Glomerular visceral epithelial cell (primary cell): ENCODE data around the gene MICB.
"Not testable (repeated sequence)": the region's sequence is repeated elsewhere in the genome, so short reads cannot be mapped to it uniquely, and the experiment has no call there.

Experiments used
- DNase-seq: peaks from one replicate; pipeline ENCODE4 v3.0.0-alpha.2; 2016; ENCODE audit errors: extremely low spot score

The MICB gene

DNA sequence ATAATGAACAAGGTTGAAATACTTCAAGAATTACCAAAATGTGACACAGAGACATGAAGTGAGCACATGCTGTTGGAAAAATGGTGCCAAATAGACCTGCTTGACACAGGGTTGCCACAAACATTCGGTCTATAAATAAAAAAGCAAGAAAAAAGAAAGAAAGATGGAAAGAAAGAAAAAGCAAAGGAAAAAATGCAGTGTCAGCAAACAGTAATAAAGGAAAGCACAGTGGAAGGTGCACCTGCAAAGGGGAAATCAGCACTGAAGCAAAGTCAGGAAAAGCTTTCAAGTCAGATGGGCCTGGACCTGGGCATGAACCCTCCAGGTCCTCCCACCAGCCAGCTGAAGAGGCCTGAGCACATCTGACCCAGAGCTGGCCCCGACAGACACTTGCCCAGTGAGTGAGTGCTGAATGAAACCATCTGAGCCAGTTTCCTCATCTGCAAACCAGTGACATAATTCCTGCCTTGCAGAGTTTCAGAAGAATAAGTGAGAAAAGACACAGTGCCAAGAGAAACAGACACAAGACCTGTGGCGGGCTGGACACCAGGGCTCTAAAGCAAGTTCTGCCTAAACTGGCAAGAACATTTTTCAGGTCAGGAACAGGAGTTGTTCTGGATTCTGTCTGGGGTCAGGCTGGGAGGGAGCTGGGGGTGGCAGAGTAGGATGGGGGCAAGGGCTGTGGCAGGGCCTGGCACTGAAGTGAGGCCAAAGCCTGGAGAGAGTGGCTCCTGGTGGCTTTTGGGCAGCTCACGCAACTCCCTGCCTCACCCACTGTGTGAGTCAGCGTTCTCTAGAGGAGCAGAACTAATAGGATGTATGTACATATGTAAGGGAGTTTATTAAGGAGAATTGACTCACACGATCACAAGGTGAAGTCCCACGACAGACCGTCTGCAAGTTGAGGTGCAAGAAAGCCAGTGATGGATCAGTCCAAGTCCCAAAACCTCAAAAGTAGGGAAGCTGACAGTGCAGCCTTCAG, 23.9 kb upstream of the MICB start:
- peak; percentile 71 for DNase-seq

DNA sequence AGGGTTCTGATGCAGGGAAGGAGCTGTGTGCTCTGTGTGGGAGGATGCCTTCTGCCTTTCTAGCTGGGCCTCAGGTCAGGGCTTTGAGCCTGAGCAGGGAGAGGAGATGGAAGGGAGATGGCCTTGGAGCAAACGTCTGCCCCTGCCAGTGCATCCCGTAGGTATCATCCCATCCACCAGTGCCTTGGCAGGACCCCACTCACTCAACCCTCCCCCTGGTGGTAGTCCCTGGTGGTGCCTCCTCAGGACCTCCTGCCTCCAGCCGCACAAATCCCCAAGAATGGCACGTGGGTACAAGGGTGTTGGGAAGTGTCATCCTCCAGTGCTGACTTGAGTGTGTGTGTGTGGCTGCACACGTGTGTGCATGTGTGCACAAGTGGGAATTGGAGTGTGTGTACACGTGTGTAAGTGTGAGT, 23.1 kb upstream of the MICB start:
- no peak for DNase-seq

DNA sequence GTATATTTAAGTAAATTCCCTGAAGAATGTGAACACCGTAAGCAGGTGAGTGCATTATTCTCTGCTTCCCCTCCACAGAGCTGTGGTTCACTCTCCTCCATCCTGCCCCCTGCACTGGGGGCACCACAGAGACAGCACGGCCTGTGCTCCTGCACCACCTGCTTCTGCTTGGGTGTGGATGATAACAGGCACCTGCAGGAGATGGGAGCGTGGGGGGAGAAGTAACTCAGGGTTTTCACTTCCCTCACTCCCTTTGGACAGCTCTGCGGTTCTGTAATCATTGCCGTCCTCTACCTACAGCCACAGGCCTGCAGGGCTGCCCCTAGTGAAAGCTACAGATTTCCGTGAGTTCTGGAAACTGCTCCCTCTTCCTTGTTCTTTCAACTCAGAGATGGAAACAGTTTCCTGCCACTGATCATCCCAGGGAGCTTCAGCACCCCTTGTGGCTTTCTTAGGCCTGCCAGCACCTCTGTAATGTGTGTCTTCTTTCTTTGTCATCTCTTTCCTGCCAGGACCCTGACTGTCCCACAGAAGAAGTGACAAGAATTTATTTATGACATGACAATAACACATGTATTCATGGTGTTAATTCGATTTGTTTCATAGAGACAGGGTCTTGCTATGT, 21.3 kb upstream of the MICB start:
- no peak for DNase-seq

DNA sequence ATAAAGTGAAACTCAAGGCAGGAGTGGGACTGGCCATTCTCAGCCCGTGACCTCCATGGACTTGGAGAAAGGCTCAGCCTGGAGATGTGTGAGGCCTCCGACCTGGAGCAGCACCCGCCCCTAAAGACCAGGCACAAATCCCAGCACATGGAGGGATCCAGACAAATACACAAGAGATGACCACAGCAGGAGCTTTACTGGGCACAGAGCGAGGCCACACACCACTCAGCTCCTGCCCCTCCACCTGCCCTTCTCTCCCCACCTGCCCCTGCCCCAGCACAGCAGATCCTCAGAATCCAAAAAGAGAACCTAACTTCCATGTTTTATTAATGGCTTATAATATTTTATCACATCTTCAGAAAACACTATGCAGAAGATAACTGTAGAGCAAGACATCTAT, 20.4 kb upstream of the MICB start:
- DNase-seq: no peak

DNA sequence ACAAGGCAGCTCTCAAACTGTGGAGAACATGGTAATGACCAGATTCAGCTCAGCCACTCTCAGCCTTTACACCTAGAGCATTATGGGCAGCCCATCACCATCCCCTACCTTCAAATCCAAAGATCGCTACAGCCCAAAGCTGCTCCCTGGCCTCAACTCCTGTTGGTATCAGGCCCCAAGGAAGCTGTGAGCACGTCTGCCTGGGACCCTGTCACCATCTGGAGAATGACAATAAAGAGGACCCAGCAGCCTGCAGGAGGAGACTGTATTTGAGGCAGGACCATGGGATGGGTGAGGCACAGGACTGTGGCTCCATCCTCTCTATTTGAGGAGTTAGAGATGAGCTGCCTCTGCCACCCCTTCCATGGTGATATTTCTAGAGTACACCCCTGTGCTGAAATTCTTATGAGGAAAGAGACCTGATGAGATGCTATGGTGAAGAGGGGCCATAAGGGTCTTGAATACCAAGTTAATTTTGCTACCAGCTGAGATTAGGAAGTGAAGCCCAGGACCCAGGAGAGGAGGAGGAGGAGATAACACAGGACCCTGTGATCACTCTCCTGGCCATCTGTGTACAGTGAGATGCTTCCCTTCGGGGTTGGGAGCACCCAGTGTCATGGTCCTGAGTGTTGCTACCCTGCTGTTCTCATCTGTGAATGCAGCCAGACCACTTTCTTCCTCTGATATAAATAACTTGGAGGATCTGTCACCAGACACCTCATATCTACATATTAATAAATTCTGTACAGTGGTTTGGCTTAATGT, 19.6 kb upstream of the MICB start:
- DNase-seq: no peak

DNA sequence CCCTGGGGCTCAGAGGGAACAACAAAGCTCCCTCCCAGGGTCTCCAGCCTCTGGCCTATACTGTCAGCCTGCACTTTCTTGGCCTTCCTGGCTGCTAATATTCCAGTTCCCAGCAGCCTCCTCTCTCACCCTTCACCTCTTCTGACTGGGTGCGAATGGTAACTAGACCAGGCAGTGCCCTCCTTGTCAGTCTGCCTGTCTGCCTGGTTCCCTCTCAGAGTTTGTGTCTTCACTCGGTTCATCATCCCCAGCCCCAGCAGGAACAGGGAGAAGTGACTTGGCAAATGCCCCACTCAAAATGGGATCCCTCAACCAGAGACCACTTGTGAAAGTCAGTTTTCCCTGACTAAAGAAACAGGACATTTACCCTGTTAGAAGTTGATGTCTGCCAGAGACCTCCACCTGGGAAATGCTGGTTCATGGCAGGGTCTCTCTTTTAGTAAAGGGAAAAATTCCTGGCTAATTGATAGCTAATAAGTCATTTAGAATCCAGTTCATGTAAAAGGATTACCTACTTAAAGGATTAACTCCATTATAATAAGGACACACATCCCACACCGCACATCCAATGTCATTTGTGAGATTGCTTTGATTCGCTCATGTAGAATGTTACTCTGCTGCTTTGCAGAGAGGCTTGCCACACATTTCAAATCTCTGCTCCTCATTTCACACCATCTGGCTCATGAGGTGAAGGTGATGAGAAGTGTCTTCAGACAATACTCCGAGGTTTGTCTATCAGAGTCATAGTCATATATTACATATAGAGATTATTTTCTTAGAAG, 18.6 kb upstream of the MICB start:
- no peak for DNase-seq

DNA sequence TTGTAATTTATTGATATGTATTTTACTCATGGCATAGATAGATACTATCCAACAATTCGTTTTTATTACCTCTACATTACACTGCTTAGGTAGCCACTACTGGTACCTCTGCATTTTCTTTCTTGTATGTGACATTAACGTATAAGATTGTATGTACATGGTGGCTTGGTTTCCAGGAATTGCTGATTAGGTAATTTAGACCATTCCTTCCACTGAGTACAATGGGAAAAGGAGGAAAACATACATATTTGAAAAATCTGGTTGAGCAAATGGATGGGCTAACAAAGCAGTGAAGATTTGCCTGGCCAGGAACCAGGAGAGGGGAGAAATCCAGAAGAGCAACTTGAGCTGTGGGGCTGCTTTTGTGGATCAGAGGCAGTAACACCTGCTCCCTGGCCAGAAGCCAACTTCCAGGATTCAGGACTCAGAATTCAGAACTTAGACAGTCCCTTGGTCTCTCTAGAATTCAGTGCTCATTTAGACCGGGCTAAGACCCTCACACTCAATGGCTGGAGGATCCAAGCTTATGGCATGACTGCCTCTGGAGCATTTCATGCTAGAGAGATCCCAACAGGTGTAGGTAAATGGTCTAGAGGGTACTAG, 17.9 kb upstream of the MICB start:
- DNase-seq: no peak

DNA sequence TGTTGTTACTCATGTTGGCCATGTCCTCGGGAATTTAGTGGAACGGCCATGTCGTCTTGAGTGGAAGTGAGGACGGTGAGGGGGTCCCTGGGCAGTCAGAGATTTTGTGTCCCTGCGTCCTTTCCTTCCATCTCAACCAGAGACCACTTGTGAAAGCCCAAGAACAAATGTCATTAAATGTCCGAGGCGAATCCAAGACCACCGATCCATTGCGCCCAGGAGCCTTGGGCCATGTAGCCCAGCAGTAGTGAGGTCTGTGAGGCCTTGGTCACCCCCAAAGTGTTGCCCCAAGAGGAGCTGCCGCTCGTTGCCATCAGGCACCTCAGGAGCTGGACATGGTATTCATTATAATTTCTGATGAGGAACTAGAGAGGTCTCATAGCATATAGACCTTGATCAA, 17.4 kb upstream of the MICB start:
- DNase-seq: no peak

DNA sequence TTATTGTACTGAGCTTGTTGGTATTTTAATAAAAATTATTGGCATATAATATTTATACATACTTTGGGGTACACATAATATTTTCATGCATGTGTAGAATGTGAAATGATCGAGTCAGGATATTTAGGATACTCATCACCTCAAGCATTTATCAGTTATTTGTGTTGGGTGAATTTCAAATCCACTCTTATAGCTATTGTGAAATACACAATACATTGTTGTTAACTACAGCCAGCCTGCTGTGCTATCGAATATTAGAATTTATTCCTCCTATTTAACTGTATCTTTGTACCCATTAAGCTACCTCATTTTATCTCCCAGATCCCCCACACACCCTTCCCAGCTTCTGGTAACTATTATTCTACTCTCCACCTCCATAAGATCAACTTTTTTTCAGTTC, 14.6 kb upstream of the MICB start:
- DNase-seq: no peak

DNA sequence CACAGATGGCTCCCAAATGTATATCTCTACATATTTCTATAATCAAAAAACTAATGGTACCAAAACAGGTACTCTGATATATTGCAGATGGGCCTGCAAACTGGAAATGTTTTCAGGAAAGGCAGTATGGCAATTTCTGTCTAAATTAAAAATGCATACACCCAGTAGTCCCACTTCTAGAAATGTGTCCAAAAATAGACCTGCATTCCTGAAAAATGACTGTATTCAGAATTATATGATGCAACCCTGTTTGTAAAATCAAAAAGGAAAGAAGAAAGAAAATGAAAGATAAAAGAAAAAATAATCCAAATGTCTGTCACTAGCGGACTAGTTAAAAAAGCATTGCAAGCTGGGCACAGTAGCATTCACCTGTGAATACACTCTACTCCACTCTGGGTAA, 12.9 kb upstream of the MICB start:
- DNase-seq: no peak

DNA sequence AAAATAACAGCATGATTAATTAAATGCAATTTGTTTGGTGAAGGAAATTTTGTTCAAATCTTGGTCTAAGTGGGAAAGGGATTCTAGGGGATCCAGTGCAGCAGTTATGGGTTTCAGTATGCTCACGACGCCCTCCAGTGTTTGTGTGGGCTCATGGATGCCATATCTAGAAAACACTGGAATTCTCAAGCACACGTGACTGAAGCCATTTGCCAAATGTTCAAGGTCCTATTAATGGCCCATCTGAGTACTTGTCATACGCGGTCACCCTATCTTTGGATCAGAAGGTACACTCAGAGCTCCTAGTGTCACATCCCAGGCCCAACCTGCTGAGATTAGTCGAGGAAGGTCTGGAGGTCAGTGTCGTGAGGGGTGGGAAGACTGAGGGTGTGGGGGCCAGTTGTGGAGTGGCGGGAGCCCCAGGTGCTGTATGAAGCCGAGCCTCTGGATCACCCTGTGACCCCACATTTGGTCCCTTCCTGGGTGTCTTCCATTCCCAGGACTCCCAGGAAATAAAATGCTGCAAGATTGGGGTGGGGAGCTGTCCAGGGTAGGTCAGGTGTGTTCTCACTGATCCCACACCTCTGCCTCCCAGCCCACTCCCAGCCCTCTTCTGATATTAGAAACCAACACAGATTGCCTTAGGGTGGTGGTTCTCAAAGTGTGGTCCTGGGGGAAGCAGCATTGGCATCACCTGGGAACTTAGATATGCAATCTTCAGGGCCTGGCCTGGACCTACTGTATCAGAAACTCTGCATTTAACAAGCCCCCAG, 11.7 kb upstream of the MICB start:
- not testable (repeated sequence) for DNase-seq

DNA sequence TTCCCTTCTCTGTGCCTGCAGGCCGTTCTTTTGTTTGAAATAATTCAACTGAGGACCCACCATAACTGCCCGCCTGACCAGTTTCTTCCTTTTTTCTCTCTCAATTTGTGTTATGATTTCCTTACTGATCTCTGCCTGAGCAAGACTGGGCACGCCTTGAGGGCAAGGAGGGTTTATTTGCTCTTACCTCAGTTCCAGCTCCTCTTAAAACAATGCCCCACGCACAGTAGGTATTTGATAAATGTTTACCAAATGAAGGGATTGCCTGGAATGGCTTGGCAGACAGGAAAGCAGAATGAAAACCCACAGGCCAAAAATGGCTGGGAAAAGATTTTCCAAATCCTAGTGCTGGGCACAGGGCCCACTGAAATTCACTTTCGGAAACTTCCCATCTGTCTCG, 10.3 kb upstream of the MICB start:
- DNase-seq: not testable (repeated sequence)

DNA sequence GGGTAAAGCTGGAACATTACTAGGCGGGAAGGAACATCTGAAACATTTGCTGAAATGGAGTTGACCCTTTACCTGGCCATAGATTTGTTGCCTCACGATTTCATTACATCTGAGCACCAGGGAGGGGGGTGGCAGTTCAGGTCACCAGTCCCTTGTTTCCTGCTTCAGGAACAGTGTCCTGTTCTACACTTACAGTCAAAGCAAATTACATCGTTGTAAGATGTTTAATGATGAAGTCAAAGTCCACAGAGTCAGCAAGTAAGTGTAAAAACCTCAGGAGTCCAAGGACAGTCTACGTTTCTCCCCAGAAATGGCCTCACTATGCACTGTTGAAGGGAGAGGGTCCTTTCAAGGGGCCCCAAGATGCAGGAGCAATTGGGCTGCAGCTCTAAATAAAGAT, 8.9 kb upstream of the MICB start:
- DNase-seq: no peak

DNA sequence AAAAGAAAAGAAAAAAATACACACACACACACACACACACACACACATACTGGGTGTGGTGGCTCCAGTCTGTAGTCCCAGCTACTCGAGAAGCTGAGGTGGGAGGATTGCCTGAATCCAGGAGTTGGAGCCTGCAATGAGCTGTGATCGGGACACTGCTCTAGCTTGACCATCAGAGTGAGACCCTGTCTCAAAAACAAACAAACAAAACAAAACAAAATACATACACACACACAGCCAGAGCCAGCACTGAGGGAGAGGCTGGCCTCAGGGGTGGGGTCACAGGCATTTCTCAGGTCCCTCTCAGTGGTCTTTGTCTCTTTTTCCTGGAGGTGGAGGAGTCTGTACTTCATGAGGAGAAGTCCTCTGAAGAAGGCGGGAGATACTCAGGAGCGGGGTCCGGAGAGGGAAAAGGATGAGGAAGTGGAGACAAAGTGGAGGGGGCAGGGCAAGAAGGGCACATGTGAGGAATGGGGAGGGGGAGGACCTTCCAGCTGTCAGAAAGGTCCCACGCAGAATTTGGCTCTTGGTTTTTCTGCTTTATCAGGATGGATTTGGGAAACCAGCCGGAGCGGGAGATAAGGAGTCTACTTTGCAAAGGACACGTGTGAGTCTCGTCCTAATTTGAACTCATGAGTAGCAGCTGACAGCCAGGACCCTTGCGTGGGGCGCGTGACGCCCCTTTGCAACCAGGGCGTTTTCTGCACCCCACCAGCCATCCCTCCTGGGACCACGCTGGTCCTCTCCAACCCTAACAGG, 7.7 kb upstream of the MICB start:
- no peak for DNase-seq

DNA sequence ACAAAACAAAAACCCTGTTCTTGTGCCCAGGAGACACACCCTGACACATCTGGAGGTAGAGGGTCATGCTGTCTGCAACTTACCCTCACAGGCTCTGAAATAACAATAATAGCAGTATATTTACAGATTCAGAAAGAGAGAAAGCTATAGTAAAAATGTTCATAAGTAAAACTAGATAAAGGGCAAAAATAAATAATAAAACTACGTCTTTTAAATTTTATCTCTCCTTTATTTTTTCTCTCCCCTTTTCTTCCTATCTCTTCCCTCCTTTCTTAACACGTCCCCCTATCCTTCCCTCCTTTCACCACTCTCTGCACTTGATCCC, 4.4 kb upstream of the MICB start:
- not testable (repeated sequence) for DNase-seq

DNA sequence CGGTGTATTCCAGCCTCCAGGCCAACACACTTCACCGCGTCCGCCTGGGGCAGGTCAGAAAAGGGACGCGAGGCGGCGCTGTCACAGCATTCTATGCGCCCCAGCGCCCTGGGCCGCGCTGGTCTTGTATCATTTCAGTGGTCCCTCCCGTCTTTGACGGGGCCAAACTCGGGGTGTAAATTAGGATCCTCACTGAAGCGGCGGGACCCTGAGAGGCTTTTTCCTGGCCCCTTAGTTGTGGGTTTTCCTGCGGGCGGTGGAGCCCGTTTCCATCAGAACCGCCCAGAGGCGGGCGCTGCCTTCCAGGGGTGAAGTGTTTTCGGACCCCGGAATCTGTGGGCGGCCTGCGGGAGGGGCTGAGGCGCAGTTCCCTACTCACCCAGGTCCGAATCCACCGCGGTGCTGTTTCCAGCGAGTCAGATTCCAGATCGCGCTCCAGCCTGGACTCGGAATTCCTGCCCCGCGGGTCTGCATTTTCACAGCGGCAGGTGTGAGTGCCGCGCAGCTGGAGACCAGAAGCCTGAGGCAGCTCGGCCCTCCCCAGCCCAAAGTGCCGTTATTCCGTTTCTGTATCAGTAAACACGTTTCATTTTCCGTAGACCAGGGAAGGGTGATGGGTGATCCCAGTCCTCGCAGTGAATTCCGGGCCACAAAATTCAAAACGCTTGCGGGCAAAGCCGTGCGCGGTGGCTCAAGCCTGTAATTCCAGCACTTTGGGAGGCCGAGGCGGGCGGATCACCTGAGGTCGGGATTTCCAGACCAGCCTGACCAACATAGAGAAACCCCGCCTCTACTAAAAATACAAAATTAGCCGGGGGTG, 3.9 kb upstream of the MICB start:
- peak; percentile 85 for DNase-seq

DNA sequence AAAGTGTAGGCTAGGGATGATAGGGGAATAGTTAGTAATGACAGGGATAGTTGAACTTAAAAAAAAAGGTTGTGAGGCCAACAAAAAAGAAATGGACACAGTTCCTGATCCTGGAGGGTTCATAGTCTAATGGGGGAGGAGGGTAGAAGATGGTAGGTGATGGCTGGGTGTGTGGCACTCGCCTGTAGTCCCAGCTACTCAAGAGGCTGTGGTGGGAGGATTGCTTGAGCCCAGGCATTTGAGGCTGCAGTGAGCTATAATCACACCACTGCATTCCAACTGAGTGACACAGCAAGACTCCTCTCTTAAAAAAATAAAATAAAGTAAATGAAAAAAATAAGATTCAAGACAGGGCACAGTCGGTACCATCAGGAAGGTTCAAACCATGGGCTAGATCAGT, 2.4 kb upstream of the MICB start:
- DNase-seq: peak; percentile 70

DNA sequence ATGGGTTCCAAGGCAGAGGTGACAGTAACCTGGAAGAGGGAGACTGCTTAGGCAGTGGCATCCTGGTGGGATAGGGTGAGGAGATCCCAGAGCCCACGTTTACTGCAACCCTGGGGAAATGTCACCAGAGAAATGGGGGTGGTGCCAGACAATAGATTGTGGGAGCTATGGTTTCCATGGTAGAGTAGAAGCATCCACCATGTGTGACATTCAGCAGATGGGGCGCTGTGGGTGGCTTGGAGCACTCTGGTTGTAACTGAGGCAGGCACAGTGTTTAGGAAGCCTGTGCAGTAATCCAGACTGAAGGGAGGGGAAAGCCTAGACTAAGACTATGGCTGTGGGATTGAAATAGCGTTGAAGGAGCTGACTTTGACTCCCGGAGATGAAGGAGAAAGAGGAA, 1.1 kb upstream of the MICB start:
- DNase-seq: not testable (repeated sequence)

DNA sequence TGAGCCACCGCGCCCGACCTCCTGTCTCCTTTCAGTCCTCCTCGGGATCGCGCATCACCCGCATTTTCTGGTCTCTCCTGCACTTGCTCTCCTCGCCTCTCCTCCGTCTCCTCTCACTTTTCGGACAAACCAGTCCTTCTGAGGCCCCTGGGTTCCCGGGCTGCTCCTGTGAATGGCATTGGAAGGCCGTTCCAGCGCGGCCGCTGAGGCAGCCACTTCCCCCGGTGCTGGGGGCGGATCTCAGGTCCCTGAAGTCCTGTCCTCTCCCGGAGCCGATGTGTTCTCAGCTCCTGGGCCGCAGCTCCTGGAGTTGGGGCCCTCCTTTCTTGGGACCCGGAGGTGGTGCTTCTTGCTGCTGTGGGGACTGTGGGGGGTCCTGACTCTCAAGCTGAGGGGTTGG, 803 bp downstream of the MICB start:
- DNase-seq: peak; percentile 27
